HepG2 (cell line): Measurements from ENCODE around the gene DYSF. TPM values are rescaled to one million over a fixed set of nuclear protein-coding genes. Genes with fewer than 3 reads are reported as not detected.

Source experiments
- ATAC-seq: fragments of 200-7000 bp; cut with Tn5 transposase; 3 replicates; pipeline ENCODE4 v1.9.1; 2020; ENCODE audit warnings: mild to moderate bottlenecking, moderate library complexity
- BruUV-seq: library from RNA; stranded (reverse); fragments of 400-500 nt; replicated peaks from 2 replicates; lab custom pipeline; 2021; lab: Mats Ljungman, UMichigan
- CTCF ChIA-PET: fragments of 300-600 bp; formaldehyde crosslinking; extraction: SDS; loops from one replicate; lab custom pipeline; 2021; ENCODE audit warnings: low total read pairs, inconsistent platforms, low intra/inter-chr PET ratio; lab: Yijun Ruan, JAX
- POLR2A ChIA-PET: fragments of 350-600 bp; sonication (Branson Sonifier 250); formaldehyde crosslinking; loops from one replicate; lab custom pipeline; 2020; ENCODE audit warnings: antibody characterized with exemption, inconsistent platforms; lab: Yijun Ruan, JAX
- DNase-seq: peaks from one replicate; pipeline ENCODE4 v3.0.0-alpha.2; 2015; ENCODE audit warnings: low spot score
- FAIRE-seq: peaks from 3 replicates; lab custom pipeline; 2011; peaks lifted over from hg19 to GRCh38; lab: Jason Lieb, UNC
- H2AFZ ChIP-seq: one replicate; pipeline ENCODE4 v1.6.1; 2011; ENCODE audit warnings: low read length, inconsistent platforms
- H3K27ac ChIP-seq: fragments of 300-600 bp; 3 replicates; pipeline ENCODE4 v1.8.0; 2011; ENCODE audit warnings: mixed run types, mild to moderate bottlenecking, mixed read lengths, low read length, inconsistent platforms; ENCODE audit not compliant: insufficient read depth; ENCODE audit errors: extremely low read length
- H3K27me3 ChIP-seq, 2 experiments: fragments of 200-600 bp in 1 of 2; 2 replicates in 1 of 2; 3 replicates in 1 of 2; pipeline versions ENCODE4 v1.6.0 to v1.8.0; 2011; ENCODE audit warnings: low read length in 2 of 2, mild to moderate bottlenecking in 2 of 2, moderate library complexity in 2 of 2, inconsistent platforms in 1 of 2; ENCODE audit not compliant: insufficient read depth in 2 of 2, control insufficient read depth in 1 of 2
- H3K36me3 ChIP-seq, 2 experiments: fragments of 200-600 bp in 1 of 2; replicated peaks in 1 of 2; 2 replicates in 1 of 2; 3 replicates in 1 of 2; pipeline versions ENCODE4 v1.5.1 to v1.8.0; 2011; ENCODE audit warnings: low read length in 2 of 2, inconsistent platforms in 1 of 2; ENCODE audit not compliant: insufficient read depth in 2 of 2, control insufficient read depth in 1 of 2
- H3K4me1 ChIP-seq: 2 replicates; pipeline ENCODE4 v1.5.1; 2012; ENCODE audit warnings: low read length, inconsistent platforms; ENCODE audit not compliant: insufficient read depth
- H3K4me2 ChIP-seq: 2 replicates; pipeline ENCODE4 v1.6.0; 2011; ENCODE audit warnings: low read depth, low read length, inconsistent platforms
- H3K4me3 ChIP-seq, 3 experiments: fragments of 200-600 bp in 1 of 3; sonication (generic), shearing (Covaris generic) in 1 of 3; replicated peaks in 1 of 3; 2 replicates each; pipeline ENCODE4 v1.5.1; 2011 to 2016; ENCODE audit warnings: low read length in 3 of 3, inconsistent platforms in 2 of 3, low read depth in 2 of 3, mild to moderate bottlenecking in 2 of 3, control low read depth in 1 of 3, mixed read lengths in 1 of 3; ENCODE audit not compliant: insufficient read depth in 1 of 3
- H3K79me2 ChIP-seq: one replicate; pipeline ENCODE4 v1.6.1; 2011; ENCODE audit warnings: low read length, inconsistent platforms; ENCODE audit not compliant: insufficient read depth
- H3K9ac ChIP-seq: 2 replicates; pipeline ENCODE4 v1.6.0; 2011; ENCODE audit warnings: mild to moderate bottlenecking, low read depth, low read length, inconsistent platforms; ENCODE audit not compliant: insufficient read depth
- H3K9me3 ChIP-seq: 2 replicates; pipeline ENCODE4 v1.5.1; 2012; ENCODE audit warnings: mild to moderate bottlenecking, low read length
- H4K20me1 ChIP-seq: 2 replicates; pipeline ENCODE4 v1.6.0; 2011; ENCODE audit warnings: inconsistent platforms, mild to moderate bottlenecking, low read length, moderate library complexity; ENCODE audit not compliant: insufficient read depth
- NFATC3 ChIP-seq: sonication (generic); formaldehyde crosslinking; IDR thresholded peaks from 2 replicates; pipeline ENCODE4 v1.5.1; 2020; ENCODE audit warnings: mild to moderate bottlenecking, missing genetic modification reagents
- PRPF4 ChIP-seq: fragments of 200-400 bp; formaldehyde crosslinking; IDR thresholded peaks from 2 replicates; pipeline ENCODE4 v1.6.1; 2016; ENCODE audit warnings: low read length, low read depth; ENCODE audit not compliant: poor library complexity, severe bottlenecking
- RELA ChIP-seq: sonication (generic); formaldehyde crosslinking; IDR thresholded peaks from 2 replicates; pipeline ENCODE4 v1.4.0; 2020; ENCODE audit warnings: missing genetic modification reagents
- SIX4 ChIP-seq: sonication (generic); formaldehyde crosslinking; IDR thresholded peaks from 2 replicates; pipeline ENCODE4 v1.4.0; 2020; ENCODE audit warnings: missing genetic modification reagents
- TAF1 ChIP-seq: sonication (generic); formaldehyde crosslinking; IDR thresholded peaks from 2 replicates; pipeline ENCODE4 v1.4.0; 2020; ENCODE audit warnings: missing genetic modification reagents
- ZBTB25 ChIP-seq: IDR thresholded peaks from 2 replicates; pipeline ENCODE4 v1.6.1; 2018; ENCODE audit warnings: missing genetic modification reagents
- ZNF224 ChIP-seq: sonication (generic); formaldehyde crosslinking; IDR thresholded peaks from 2 replicates; pipeline ENCODE4 v1.5.0; 2020; ENCODE audit warnings: mild to moderate bottlenecking, missing genetic modification reagents
- ZNF709 ChIP-seq: sonication (generic); formaldehyde crosslinking; IDR thresholded peaks from 2 replicates; pipeline ENCODE4 v1.5.0; 2020; ENCODE audit warnings: mild to moderate bottlenecking, missing genetic modification reagents
- WGBS: methylation state at CpG from one replicate; pipeline ENCODE4 v1.1.6; 2017; ENCODE audit warnings: low lambda C conversion rate; 5-methylcytosine and 5-hydroxymethylcytosine counted together
- in situ Hi-C: cut with HindIII; loops from 2 replicates; pipeline ENCODE4 v1.10.0; 2017; ENCODE audit warnings: low pct_unique_long_range_greater_than_20kb; ENCODE audit not compliant: extremely low pct_ligation_motif_present
- intact Hi-C: fragments of 100-400 bp; cut with micrococcal nuclease; formaldehyde crosslinking; loops from one replicate; pipeline ENCODE4 v1.10.0; 2022; ENCODE audit not compliant: unreplicated experiment
- polyA plus RNA-seq, 8 experiments: library from polyadenylated mRNA; depleted of rRNA in 3 of 8; stranded (reverse) in 7 of 8; unstranded in 1 of 8; fragments of >200 nt; fragmentation: Illumina TruSeq in 4 of 8; extraction: Trizol in 4 of 8; gene quantifications; 2 replicates each; pipeline versions ENCODE4 v1.2.1 to v1.2.3, GENCODE V29; 2011 to 2016; ENCODE audit warnings: low read depth in 4 of 8, missing spikeins in 1 of 8, mixed read lengths in 1 of 8; ENCODE audit not compliant: insufficient read depth in 1 of 8
- total RNA-seq, 5 experiments: library from RNA; depleted of rRNA; stranded (reverse); fragments of >200 nt; fragmentation: Illumina TruSeq; extraction: Trizol; gene quantifications; 2 replicates each; pipeline ENCODE4 v1.2.3, GENCODE V29; 2016; ENCODE audit warnings: low read depth in 1 of 5

Gene DYSF
- total and polyA plus RNA-seq, 2 of the 13 experiments (the other 11 are each of a cell fraction or from before 2014, with no cell fraction given), result 0.15 to 2.4 TPM

DNA sequence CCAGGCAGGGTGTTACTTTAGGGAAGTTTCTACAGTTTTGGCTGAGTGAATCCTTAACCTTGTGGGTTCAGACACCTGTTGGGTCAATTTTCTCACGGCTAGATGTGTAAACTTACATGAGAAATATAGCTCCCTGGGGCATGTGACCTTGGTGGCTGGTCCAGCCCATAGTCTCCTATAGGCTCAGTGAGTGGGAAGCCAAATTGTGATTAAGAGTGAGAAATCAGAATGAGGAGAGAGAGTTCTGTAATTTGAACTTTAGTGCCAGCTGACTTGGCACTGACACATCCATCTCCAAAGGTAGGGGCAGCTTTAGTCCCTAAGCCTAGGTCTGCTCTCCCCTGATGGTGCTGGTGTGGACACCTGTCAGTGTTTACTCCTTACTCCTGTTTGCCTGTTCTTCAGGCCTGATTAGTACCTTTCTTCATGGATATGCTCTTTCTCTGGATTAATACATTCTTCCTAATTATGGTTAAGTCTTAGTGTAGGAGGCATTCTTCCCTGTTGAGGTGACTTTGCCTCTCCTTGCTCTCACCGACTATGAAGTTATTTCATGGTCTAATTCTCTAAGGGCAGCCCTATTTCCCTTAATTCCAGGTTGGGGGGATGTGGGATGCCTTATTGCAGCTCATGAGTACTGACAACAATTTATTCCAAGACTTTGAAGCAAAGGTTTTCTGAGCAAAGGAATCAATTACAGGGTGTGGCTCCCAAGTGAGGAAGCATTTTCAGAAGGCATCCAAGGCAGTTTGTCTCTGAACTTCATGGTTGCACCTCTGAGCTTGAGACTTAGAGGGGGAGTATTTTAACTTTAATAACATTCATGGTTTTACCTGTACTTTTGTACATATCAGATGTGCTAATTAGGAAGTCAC is 177.3 kb downstream of the DYSF start:
- H3K27me3 ChIP-seq, result no peaks in the 10 kb centered on the region; a peak in 2 of 5 replicates
- H3K27ac ChIP-seq, result no peak overlapping the region
- H3K9me3 ChIP-seq, result no peaks in the 10 kb centered on the region
- TF ChIP-seq TAF1 (CRISPR knock-in tag), result no peak
- TF ChIP-seq RELA (CRISPR knock-in tag), result no peak
- no peak for TF ChIP-seq ZBTB25 (CRISPR knock-in tag)
- no peak for TF ChIP-seq SIX4 (CRISPR knock-in tag)
- no peak for TF ChIP-seq ZNF224 (CRISPR knock-in tag)
- TF ChIP-seq ZNF709 (CRISPR knock-in tag), result no peak
- no peak for TF ChIP-seq NFATC3 (CRISPR knock-in tag)
- no peak for TF ChIP-seq PRPF4
- ATAC-seq, result no peak
- H2AFZ ChIP-seq, result no peak overlapping the region
- in situ Hi-C loops, result no loop called here
- H3K9ac ChIP-seq, result no peak overlapping the region
- no peaks in the 10 kb centered on the region for H3K36me3 ChIP-seq
- no peak overlapping the region for H3K4me3 ChIP-seq
- H3K4me2 ChIP-seq, result no peak overlapping the region
- POLR2A ChIA-PET, result no interaction called here
- BruUV-seq, result no TSS peak
- H3K4me1 ChIP-seq, result no peaks in the 10 kb centered on the region
- FAIRE-seq, result no peak
- 17% methylated on average over 2 of the region's 2 CpGs for WGBS
- H3K79me2 ChIP-seq, result no peaks in the 10 kb centered on the region
- DNase-seq, result no peak
- intact Hi-C loops, result no loop called here
- no peaks in the 10 kb centered on the region; the same call in 1 of the 2 replicates for H4K20me1 ChIP-seq
- CTCF ChIA-PET, result no interaction called here
